ENCODE results near the gene POU2AF2. TPM values are rescaled to one million over a fixed set of nuclear protein-coding genes. Genes with fewer than 3 reads are reported as not detected.

The POU2AF2 gene, protein sequence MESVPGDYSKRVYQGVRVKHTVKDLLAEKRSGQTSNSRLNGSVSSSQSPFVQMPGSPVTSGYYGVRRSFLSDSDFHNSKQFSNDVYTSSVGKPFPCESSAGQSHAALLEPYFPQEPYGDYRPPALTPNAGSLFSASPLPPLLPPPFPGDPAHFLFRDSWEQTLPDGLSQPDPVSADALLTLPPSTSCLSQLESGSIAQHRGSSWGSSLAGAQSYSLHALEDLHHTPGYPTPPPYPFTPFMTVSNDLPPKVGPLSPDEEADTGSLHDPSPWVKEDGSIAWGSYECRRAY
- polyA plus RNA-seq = 0.49 TPM
- long read RNA-seq, donor 1 = 0 reads
- long read RNA-seq, donor 2 = 0 reads
- long read RNA-seq, donor 3 = 0 reads
- long read RNA-seq, donor 4 = 0 reads
- long read RNA-seq, donor 5 = 0 reads
- long read RNA-seq, donor 6 = 0 reads
- long read RNA-seq, donor 7 = 0 reads
- long read RNA-seq, donor 8 = 0 reads
- long read RNA-seq, donor 9 = 0 reads
- long read RNA-seq, donor 10 = 0 reads
- long read RNA-seq, donor 11 = 0 reads

DNA sequence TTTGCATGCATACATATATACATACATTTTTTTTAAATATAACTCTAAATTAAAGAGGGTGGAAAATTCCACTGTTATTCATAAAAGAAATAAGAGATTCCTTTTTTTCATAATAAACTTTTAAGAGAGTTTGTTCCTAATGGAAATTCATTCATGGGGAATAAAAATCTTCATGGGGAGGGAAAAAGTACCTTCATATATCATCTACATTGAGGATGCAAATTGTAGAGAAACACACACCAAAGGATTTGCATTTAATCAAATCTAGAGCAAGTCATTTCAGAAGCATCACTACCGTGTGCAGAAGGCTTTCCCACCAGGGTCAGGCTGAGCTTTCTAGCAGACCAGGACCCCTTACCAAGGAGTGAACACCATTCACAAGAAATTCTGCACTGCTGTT, at the start of gene POU2AF2:
Gene POU2AF2 (plus strand): TSS at position 301 of the 400 bp plus-strand sequence. CDS start 129 bp downstream, outside the sequence.
- H3K27me3 ChIP-seq (ENCODE audit: control insufficient read depth, insufficient read depth, low read length) = peaks cover 10% of the 10 kb centered on the region
- DNase-seq = no peak
- no peaks in the 10 kb centered on the region for H3K36me3 ChIP-seq (ENCODE audit: control insufficient read depth, insufficient read depth, low read length)
- H3K27ac ChIP-seq (ENCODE audit: low read length) = no peak within 1 kb of the TSS
- no peaks in the 10 kb centered on the region for H3K9me3 ChIP-seq (ENCODE audit: control insufficient read depth, low read depth, low read length)
- H3K4me3 ChIP-seq (ENCODE audit: low read length) = no peak within 1 kb of the TSS
- no peaks in the 10 kb centered on the region for H3K4me1 ChIP-seq (ENCODE audit: control insufficient read depth, insufficient read depth, low read length)
- WGBS (ENCODE audit: insufficient coverage, low lambda C conversion rate) = no CpG with 5 or more reads among the region's 1 CpG

DNA sequence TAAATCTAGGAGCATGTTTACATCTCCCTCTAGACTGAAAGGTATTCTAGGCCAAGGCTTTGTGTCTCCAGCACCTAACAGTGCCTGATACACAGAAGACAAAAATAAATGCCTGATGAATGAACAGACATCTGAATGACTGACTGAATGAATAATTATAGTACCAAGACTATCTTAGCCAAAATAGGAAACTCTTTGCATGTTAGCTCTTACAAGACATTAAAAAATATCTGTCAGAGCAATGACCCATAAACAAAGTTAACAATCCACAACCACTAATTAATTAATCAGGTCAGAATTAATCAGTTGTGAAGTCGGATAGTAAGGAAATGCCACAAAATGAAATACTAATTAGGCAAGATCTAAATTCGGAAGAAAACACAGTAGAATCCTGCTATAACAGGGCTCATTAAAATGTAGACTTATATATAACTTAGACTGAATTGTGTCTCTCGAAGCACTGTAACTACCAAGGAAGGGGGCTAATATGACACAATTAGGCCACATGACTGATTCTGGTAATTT, 45.5 kb upstream of the POU2AF2 start:
- no peak for DNase-seq
- WGBS (ENCODE audit: insufficient coverage, low lambda C conversion rate) = 100% methylated on average over 1 of the region's 3 CpGs
- Histone ChIP-seq H3K27me3 (ENCODE audit: control insufficient read depth, insufficient read depth, low read length) (no peaks in the 10 kb centered on the region), H3K4me1 (ENCODE audit: control insufficient read depth, insufficient read depth, low read length) (no peaks in the 10 kb centered on the region), H3K4me3 (ENCODE audit: low read length) (no peak overlapping the region), H3K9me3 (ENCODE audit: control insufficient read depth, low read depth, low read length) (no peaks in the 10 kb centered on the region), H3K27ac (ENCODE audit: low read length) (no peak overlapping the region), H3K36me3 (ENCODE audit: control insufficient read depth, insufficient read depth, low read length) (no peaks in the 10 kb centered on the region)

DNA sequence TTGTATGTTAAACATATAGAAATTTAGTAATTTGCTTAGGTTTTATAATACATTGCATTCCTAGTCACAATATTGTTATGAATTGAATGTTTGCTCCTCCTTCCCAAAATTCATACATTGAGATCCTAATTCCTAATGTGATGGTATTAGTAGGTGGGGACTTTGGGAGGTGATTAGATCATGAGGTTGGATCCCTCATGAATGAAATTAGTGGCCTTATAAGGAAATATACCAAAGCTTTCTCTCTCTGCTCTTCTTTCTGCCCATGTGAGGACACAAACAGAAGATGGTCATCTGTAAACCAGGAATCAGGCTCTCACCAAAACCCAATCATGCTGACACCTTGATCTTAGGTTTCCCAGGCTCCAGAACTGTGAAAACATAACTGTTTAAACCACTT, 41.3 kb upstream of the POU2AF2 start:
- no peak overlapping the region for H3K27ac ChIP-seq (ENCODE audit: low read length)
- H3K36me3 ChIP-seq (ENCODE audit: control insufficient read depth, insufficient read depth, low read length) = no peaks in the 10 kb centered on the region

GRCh38 chr11:111205632-111206385, 39.7 kb upstream of the POU2AF2 start:
- Histone ChIP-seq H3K27me3 (ENCODE audit: control insufficient read depth, insufficient read depth, low read length) (no peaks in the 10 kb centered on the region), H3K4me1 (ENCODE audit: control insufficient read depth, insufficient read depth, low read length) (no peaks in the 10 kb centered on the region), H3K4me3 (ENCODE audit: low read length) (no peak overlapping the region), H3K36me3 (ENCODE audit: control insufficient read depth, insufficient read depth, low read length) (no peaks in the 10 kb centered on the region), H3K27ac (ENCODE audit: low read length) (no peak overlapping the region), H3K9me3 (ENCODE audit: control insufficient read depth, low read depth, low read length) (no peaks in the 10 kb centered on the region)
- no peak for DNase-seq
- 100% methylated on average over 1 of the region's 3 CpGs for WGBS (ENCODE audit: insufficient coverage, low lambda C conversion rate)

More for the DNA sequence above, 41.3 kb upstream of the POU2AF2 start:
- Histone ChIP-seq H3K4me1 (ENCODE audit: control insufficient read depth, insufficient read depth, low read length) (no peaks in the 10 kb centered on the region), H3K9me3 (ENCODE audit: control insufficient read depth, low read depth, low read length) (no peaks in the 10 kb centered on the region), H3K4me3 (ENCODE audit: low read length) (no peak overlapping the region), H3K27me3 (ENCODE audit: control insufficient read depth, insufficient read depth, low read length) (no peaks in the 10 kb centered on the region)
- no peak for DNase-seq

DNA sequence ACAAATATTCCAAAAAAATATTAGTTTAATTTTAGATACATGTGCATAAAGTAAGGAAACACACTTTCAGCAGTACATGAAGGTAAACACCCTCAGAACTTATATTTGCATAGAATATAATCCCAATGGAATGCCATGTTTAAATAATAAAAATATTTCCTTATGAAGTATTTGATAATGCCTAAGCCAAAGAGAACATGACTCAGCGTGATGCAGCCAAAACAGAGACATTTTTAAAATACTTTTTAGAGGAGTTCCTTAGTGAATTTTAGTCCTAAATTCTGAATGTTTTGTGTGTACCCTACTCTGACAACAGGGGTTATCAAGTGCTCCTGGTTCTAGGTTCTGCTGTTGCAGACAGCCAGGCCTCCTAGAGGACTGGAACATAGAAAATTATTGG, 39.1 kb upstream of the POU2AF2 start:
- Histone ChIP-seq H3K9me3 (ENCODE audit: control insufficient read depth, low read depth, low read length) (no peaks in the 10 kb centered on the region), H3K36me3 (ENCODE audit: control insufficient read depth, insufficient read depth, low read length) (no peaks in the 10 kb centered on the region), H3K4me3 (ENCODE audit: low read length) (no peak overlapping the region), H3K27me3 (ENCODE audit: control insufficient read depth, insufficient read depth, low read length) (no peaks in the 10 kb centered on the region), H3K27ac (ENCODE audit: low read length) (no peak overlapping the region), H3K4me1 (ENCODE audit: control insufficient read depth, insufficient read depth, low read length) (no peaks in the 10 kb centered on the region)
- WGBS (ENCODE audit: insufficient coverage, low lambda C conversion rate) = no CpG with 5 or more reads among the region's 1 CpG
- DNase-seq = no peak

DNA sequence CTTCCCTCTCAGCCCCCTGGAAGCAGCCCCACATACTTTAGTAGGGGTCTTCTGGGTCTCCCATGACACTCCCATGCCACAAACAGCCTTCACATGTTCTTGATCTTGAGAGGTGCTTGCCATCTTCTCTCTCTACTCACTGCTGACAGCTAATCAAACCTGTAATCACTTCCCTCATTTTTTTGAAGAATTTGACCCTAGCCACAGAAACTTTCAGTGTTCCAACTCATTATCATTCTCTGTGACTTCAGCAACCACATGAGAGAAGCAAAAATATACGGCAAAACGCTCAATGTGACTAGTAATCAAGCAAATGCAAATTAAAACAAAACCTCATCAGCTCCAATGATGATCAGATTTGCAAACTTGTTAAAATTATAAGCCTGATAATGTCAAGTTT, 38.3 kb upstream of the POU2AF2 start:
- no peak for DNase-seq
- H3K9me3 ChIP-seq (ENCODE audit: control insufficient read depth, low read depth, low read length) = no peaks in the 10 kb centered on the region
- no peak overlapping the region for H3K27ac ChIP-seq (ENCODE audit: low read length)
- WGBS (ENCODE audit: insufficient coverage, low lambda C conversion rate) = no CpG with 5 or more reads among the region's 2 CpGs
- H3K27me3 ChIP-seq (ENCODE audit: control insufficient read depth, insufficient read depth, low read length) = no peaks in the 10 kb centered on the region
- H3K4me1 ChIP-seq (ENCODE audit: control insufficient read depth, insufficient read depth, low read length) = no peaks in the 10 kb centered on the region
- H3K4me3 ChIP-seq (ENCODE audit: low read length) = no peak overlapping the region
- no peaks in the 10 kb centered on the region for H3K36me3 ChIP-seq (ENCODE audit: control insufficient read depth, insufficient read depth, low read length)

GRCh38 chr11:111209543-111210355, 35.8 kb upstream of the POU2AF2 start:
- Histone ChIP-seq H3K27me3 (ENCODE audit: control insufficient read depth, insufficient read depth, low read length) (no peaks in the 10 kb centered on the region), H3K36me3 (ENCODE audit: control insufficient read depth, insufficient read depth, low read length) (no peaks in the 10 kb centered on the region), H3K4me3 (ENCODE audit: low read length) (no peak overlapping the region), H3K4me1 (ENCODE audit: control insufficient read depth, insufficient read depth, low read length) (no peaks in the 10 kb centered on the region), H3K27ac (ENCODE audit: low read length) (no peak overlapping the region), H3K9me3 (ENCODE audit: control insufficient read depth, low read depth, low read length) (no peaks in the 10 kb centered on the region)
- no peak for DNase-seq
- WGBS (ENCODE audit: insufficient coverage, low lambda C conversion rate) = no CpG with 5 or more reads among the region's 4 CpGs

- DNase-seq = no peak
- H3K27ac ChIP-seq (ENCODE audit: low read length) = no peak overlapping the region
- H3K4me3 ChIP-seq (ENCODE audit: low read length) = no peak overlapping the region
- WGBS (ENCODE audit: insufficient coverage, low lambda C conversion rate) = no CpG with 5 or more reads among the region's 3 CpGs
- H3K4me1 ChIP-seq (ENCODE audit: control insufficient read depth, insufficient read depth, low read length) = no peaks in the 10 kb centered on the region
- no peaks in the 10 kb centered on the region for H3K9me3 ChIP-seq (ENCODE audit: control insufficient read depth, low read depth, low read length)
- H3K27me3 ChIP-seq (ENCODE audit: control insufficient read depth, insufficient read depth, low read length) = no peaks in the 10 kb centered on the region
- no peaks in the 10 kb centered on the region for H3K36me3 ChIP-seq (ENCODE audit: control insufficient read depth, insufficient read depth, low read length)
Measured at GRCh38 chr11:111213256-111213655, 32.3 kb upstream of the POU2AF2 start.

DNA sequence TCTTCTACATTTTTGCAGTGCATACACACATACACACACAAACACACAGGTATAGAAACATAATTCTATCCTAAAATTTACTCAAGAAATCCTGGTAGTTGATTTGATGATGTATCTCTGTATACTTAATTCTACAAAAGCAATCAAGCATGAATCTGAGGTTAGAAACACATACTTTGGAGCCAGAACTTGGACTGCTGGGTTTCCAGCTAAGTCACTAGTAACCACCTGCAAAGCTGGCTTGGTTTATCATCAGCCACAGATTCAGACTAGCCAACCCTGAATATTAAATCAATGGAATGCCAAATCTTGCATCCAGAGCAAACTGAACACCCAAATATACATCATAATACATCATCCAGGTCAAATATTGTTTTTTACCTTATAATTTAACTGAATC, 24.8 kb upstream of the POU2AF2 start:
- H3K4me1 ChIP-seq (ENCODE audit: control insufficient read depth, insufficient read depth, low read length) = no peaks in the 10 kb centered on the region

GRCh38 chr11:111221208-111221607, 24.3 kb upstream of the POU2AF2 start:
- no peak overlapping the region for H3K4me3 ChIP-seq (ENCODE audit: low read length)
- H3K27ac ChIP-seq (ENCODE audit: low read length) = no peak overlapping the region
- H3K36me3 ChIP-seq (ENCODE audit: control insufficient read depth, insufficient read depth, low read length) = no peaks in the 10 kb centered on the region
- H3K27me3 ChIP-seq (ENCODE audit: control insufficient read depth, insufficient read depth, low read length) = no peaks in the 10 kb centered on the region
- H3K4me1 ChIP-seq (ENCODE audit: control insufficient read depth, insufficient read depth, low read length) = no peaks in the 10 kb centered on the region
- DNase-seq = no peak
- H3K9me3 ChIP-seq (ENCODE audit: control insufficient read depth, low read depth, low read length) = no peaks in the 10 kb centered on the region
- WGBS (ENCODE audit: insufficient coverage, low lambda C conversion rate) = 88% methylated on average over 1 of the region's 4 CpGs

More for the DNA sequence above, 24.8 kb upstream of the POU2AF2 start:
- Histone ChIP-seq H3K27ac (ENCODE audit: low read length) (no peak overlapping the region), H3K4me3 (ENCODE audit: low read length) (no peak overlapping the region), H3K36me3 (ENCODE audit: control insufficient read depth, insufficient read depth, low read length) (no peaks in the 10 kb centered on the region), H3K9me3 (ENCODE audit: control insufficient read depth, low read depth, low read length) (no peaks in the 10 kb centered on the region), H3K27me3 (ENCODE audit: control insufficient read depth, insufficient read depth, low read length) (no peaks in the 10 kb centered on the region)
- no peak for DNase-seq
